IMR-90 (cell line): Measurements from ENCODE around the gene ERP44. TPM values are rescaled to one million over a fixed set of nuclear protein-coding genes. Genes with fewer than 3 reads are reported as not detected.

Source experiments
- ATAC-seq: fragments of 200-7000 bp; cut with Tn5 transposase; 2 replicates; pipeline ENCODE4 v1.9.1; 2020; ENCODE audit warnings: low read depth, mild to moderate bottlenecking, moderate library complexity
- BruUV-seq: library from RNA; stranded (reverse); fragments of 400-500 nt; replicated peaks from 2 replicates; lab custom pipeline; 2021; lab: Mats Ljungman, UMichigan
- CTCF ChIA-PET: fragments of 300-600 bp; formaldehyde crosslinking; extraction: SDS; loops from one replicate; lab custom pipeline; 2021; ENCODE audit warnings: antibody characterized with exemption; lab: Yijun Ruan, JAX
- POLR2A ChIA-PET: fragments of 300-600 bp; sonication (Branson Sonifier 250); formaldehyde crosslinking; loops from one replicate; lab custom pipeline; 2022; ENCODE audit warnings: antibody characterized with exemption; ENCODE audit not compliant: unreplicated experiment; lab: Charles Lee
- DNase-seq: peaks from one replicate; pipeline ENCODE4 v3.0.0; 2013
- H2AFZ ChIP-seq: replicated peaks from 2 replicates; pipeline ENCODE3; 2013; ENCODE audit warnings: low read length, mild to moderate bottlenecking; ENCODE audit not compliant: poor library complexity
- H2AK5ac ChIP-seq: 2 replicates; pipeline ENCODE4 v1.6.1; 2013; ENCODE audit warnings: low read depth, low read length, inconsistent platforms
- H2AK9ac ChIP-seq: replicated peaks from 2 replicates; pipeline ENCODE3; 2013; ENCODE audit warnings: mild to moderate bottlenecking, low read depth, low read length, moderate library complexity; ENCODE audit not compliant: poor library complexity
- H2BK120ac ChIP-seq: 2 replicates; pipeline ENCODE4 v1.6.1; 2013; ENCODE audit warnings: low read depth, low read length, inconsistent platforms
- H2BK15ac ChIP-seq: 3 replicates; pipeline ENCODE4 v1.6.1; 2013; ENCODE audit warnings: low read depth, low read length, inconsistent platforms
- H2BK20ac ChIP-seq: 2 replicates; pipeline ENCODE4 v1.6.1; 2013; ENCODE audit warnings: low read depth, mild to moderate bottlenecking, inconsistent platforms, low read length, moderate library complexity
- H2BK5ac ChIP-seq: 2 replicates; pipeline ENCODE4 v1.6.1; 2013; ENCODE audit warnings: mild to moderate bottlenecking, low read depth, low read length, inconsistent platforms; ENCODE audit not compliant: poor library complexity, severe bottlenecking
- H3K14ac ChIP-seq: replicated peaks from 2 replicates; pipeline ENCODE4 v1.6.1; 2013; ENCODE audit warnings: low read depth, low read length, inconsistent platforms
- H3K18ac ChIP-seq: 2 replicates; pipeline ENCODE4 v1.6.1; 2013; ENCODE audit warnings: low read depth, low read length, control low read depth
- H3K23ac ChIP-seq: 2 replicates; pipeline ENCODE4 v1.6.1; 2013; ENCODE audit warnings: low read depth, low read length, inconsistent platforms
- H3K27ac ChIP-seq: 2 replicates; pipeline ENCODE4 v1.5.1; 2013; ENCODE audit warnings: mild to moderate bottlenecking, control low read depth, low read length; ENCODE audit not compliant: insufficient read depth
- H3K27me3 ChIP-seq: 2 replicates; pipeline ENCODE4 v1.6.1; 2013; ENCODE audit warnings: low read length; ENCODE audit not compliant: control insufficient read depth, insufficient read depth
- H3K36me3 ChIP-seq: 2 replicates; pipeline ENCODE4 v1.6.1; 2013; ENCODE audit warnings: low read length, mixed read lengths; ENCODE audit not compliant: control insufficient read depth, insufficient read depth
- H3K4ac ChIP-seq: 2 replicates; pipeline ENCODE4 v1.6.1; 2013; ENCODE audit warnings: low read depth, low read length, inconsistent platforms
- H3K4me1 ChIP-seq: 2 replicates; pipeline ENCODE4 v1.6.1; 2013; ENCODE audit warnings: low read length, mixed read lengths; ENCODE audit not compliant: control insufficient read depth, insufficient read depth
- H3K4me2 ChIP-seq: 2 replicates; pipeline ENCODE4 v1.6.1; 2013; ENCODE audit warnings: low read depth, mild to moderate bottlenecking, control low read depth, low read length, moderate library complexity
- H3K4me3 ChIP-seq: 2 replicates; pipeline ENCODE4 v1.5.1; 2013; ENCODE audit warnings: low read depth, mild to moderate bottlenecking, control low read depth, low read length, moderate library complexity; ENCODE audit not compliant: insufficient read depth
- H3K56ac ChIP-seq: 2 replicates; pipeline ENCODE4 v1.6.1; 2013; ENCODE audit warnings: low read length, inconsistent platforms; ENCODE audit not compliant: insufficient read depth; ENCODE audit errors: extremely low read depth
- H3K79me1 ChIP-seq, 2 experiments: 2 replicates each; pipeline ENCODE4 v1.6.1; 2013; ENCODE audit warnings: low read length in 2 of 2, inconsistent platforms in 1 of 2, low read depth in 1 of 2
- H3K9ac ChIP-seq: 2 replicates; pipeline ENCODE4 v1.6.1; 2013; ENCODE audit warnings: low read depth, low read length, control low read depth
- H3K9me1 ChIP-seq: 2 replicates; pipeline ENCODE4 v1.6.1; 2013; ENCODE audit warnings: low read length, inconsistent platforms; ENCODE audit not compliant: insufficient read depth
- H3K9me3 ChIP-seq: 2 replicates; pipeline ENCODE4 v1.6.1; 2013; ENCODE audit warnings: low read length; ENCODE audit not compliant: control insufficient read depth, insufficient read depth
- H4K20me1 ChIP-seq: 2 replicates; pipeline ENCODE4 v1.6.1; 2013; ENCODE audit warnings: low read length, inconsistent platforms; ENCODE audit not compliant: insufficient read depth
- H4K5ac ChIP-seq: 2 replicates; pipeline ENCODE4 v1.6.1; 2013; ENCODE audit warnings: mild to moderate bottlenecking, low read depth, low read length, control low read depth
- H4K8ac ChIP-seq, 2 experiments: 2 replicates each; pipeline ENCODE4 v1.6.1; 2013; ENCODE audit warnings: low read depth in 2 of 2, low read length in 2 of 2, control low read depth in 1 of 2, inconsistent platforms in 1 of 2
- H4K91ac ChIP-seq: 2 replicates; pipeline ENCODE4 v1.6.1; 2013; ENCODE audit warnings: low read depth, low read length, inconsistent platforms; ENCODE audit not compliant: insufficient read depth
- CEBPB ChIP-seq: IDR thresholded peaks from 2 replicates; pipeline ENCODE4 v1.6.1; 2012; ENCODE audit warnings: low read depth, low read length, improper control_type of control experiment
- CHD1 ChIP-seq: IDR thresholded peaks from 2 replicates; pipeline ENCODE4 v1.6.1; 2012; ENCODE audit warnings: low read depth, low read length, improper control_type of control experiment
- ELK1 ChIP-seq: fragments of 150-350 bp; IDR thresholded peaks from 2 replicates; pipeline ENCODE4 v1.6.1; 2016; ENCODE audit warnings: low read depth, mild to moderate bottlenecking, low read length, moderate library complexity, borderline replicate concordance
- FOS ChIP-seq: fragments of 150-350 bp; IDR thresholded peaks from 2 replicates; pipeline ENCODE4 v1.6.1; 2016; ENCODE audit warnings: low read depth, low read length
- MAZ ChIP-seq: IDR thresholded peaks from 2 replicates; pipeline ENCODE4 v1.6.1; 2012; ENCODE audit warnings: low read depth, mild to moderate bottlenecking, low read length, improper control_type of control experiment, moderate library complexity, borderline replicate concordance
- MXI1 ChIP-seq: IDR thresholded peaks from 2 replicates; pipeline ENCODE4 v1.6.1; 2012; ENCODE audit warnings: low read depth, mild to moderate bottlenecking, low read length, moderate library complexity, borderline replicate concordance
- NFE2L2 ChIP-seq: fragments of 150-350 bp; IDR thresholded peaks from 2 replicates; pipeline ENCODE4 v1.6.1; 2016; ENCODE audit warnings: low read depth, mild to moderate bottlenecking, low read length
- POLR2A ChIP-seq: IDR thresholded peaks from 2 replicates; pipeline ENCODE4 v1.6.1; 2012; ENCODE audit warnings: mild to moderate bottlenecking, low read depth, low read length
- RAD21 ChIP-seq: IDR thresholded peaks from 2 replicates; pipeline ENCODE4 v1.6.1; 2012; ENCODE audit warnings: low read length, improper control_type of control experiment
- RFX5 ChIP-seq: IDR thresholded peaks from 2 replicates; pipeline ENCODE4 v1.8.0; 2012; ENCODE audit warnings: low read depth, mild to moderate bottlenecking, low read length, moderate library complexity
- SMC3 ChIP-seq: fragments of 150-350 bp; IDR thresholded peaks from 2 replicates; pipeline ENCODE4 v1.6.1; 2016; ENCODE audit warnings: low read depth, mild to moderate bottlenecking, antibody characterized with exemption, low read length, moderate library complexity
- WGBS, 2 experiments: methylation state at CpG; one replicate each; pipeline versions ENCODE4 v1.1.5 to v1.1.7; 2013; ENCODE audit warnings: missing lambda C conversion rate in 2 of 2; ENCODE audit not compliant: insufficient read length in 1 of 2; ENCODE audit errors: extremely low coverage in 2 of 2; 5-methylcytosine and 5-hydroxymethylcytosine counted together
- dilution Hi-C: fragments of 300-500 bp; cut with HindIII; formaldehyde crosslinking; loops from one replicate; pipeline ENCODE4 v1.14.3; 2018; ENCODE audit warnings: low sequenced_read_pairs; ENCODE audit not compliant: unreplicated experiment
- in situ Hi-C: fragments of 300-500 bp; cut with MboI; formaldehyde crosslinking; loops from 3 replicates; pipeline ENCODE4 v1.14.3; 2019; ENCODE audit warnings: low sequenced_read_pairs, inconsistent platforms, mixed read lengths
- intact Hi-C: fragments of 100-400 bp; cut with micrococcal nuclease; formaldehyde crosslinking; loops from 2 replicates; pipeline ENCODE4 v1.10.0; 2022
- polyA plus RNA-seq, 3 experiments: library from polyadenylated mRNA; depleted of rRNA; stranded (reverse); fragments of >200 nt; gene quantifications; 2 replicates each; pipeline ENCODE4 v1.2.3, GENCODE V29; 2012; ENCODE audit warnings: low replicate concordance in 1 of 3
- total RNA-seq: library from RNA; depleted of rRNA; stranded (reverse); fragments of >200 nt; gene quantifications from 2 replicates; pipeline ENCODE4 v1.2.3, GENCODE V29; 2012
- TF ChIP-seq, protein P1 (sequence below): conservative IDR thresholded peaks from 2 replicates; pipeline ENCODE4 v1.5.1; 2012; ENCODE audit warnings: mild to moderate bottlenecking, low read depth, low read length, improper control_type of control experiment
- TF ChIP-seq, protein P2 (sequence below): fragments of 150-350 bp; IDR thresholded peaks from 2 replicates; pipeline ENCODE4 v1.6.1; 2017; ENCODE audit warnings: mild to moderate bottlenecking, antibody characterized with exemption, low read length, low read depth

The ERP44 gene
- total and polyA plus RNA-seq, 2 of the 4 experiments (the other 2 are of a cell fraction): 9.1 to 13.5 TPM

DNA sequence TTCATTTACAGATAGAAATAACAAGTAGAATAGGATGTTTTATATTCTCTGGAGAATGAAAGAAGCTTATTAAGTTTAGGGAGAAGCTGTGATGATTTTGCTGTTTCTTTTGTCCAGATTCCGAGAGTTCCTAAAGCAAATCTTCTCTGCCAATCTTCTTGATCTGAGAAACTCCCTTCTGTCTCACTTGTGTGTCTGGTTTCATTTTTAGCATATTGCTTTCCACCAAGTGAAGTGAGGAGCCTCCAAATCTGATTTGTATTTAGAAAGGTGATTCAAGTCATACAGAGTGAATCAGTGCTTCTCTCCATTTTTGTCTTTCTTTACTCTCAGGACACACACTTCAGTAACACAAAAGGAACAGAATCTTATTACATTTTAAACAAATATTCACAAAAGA, 144.0 kb downstream of the ERP44 start:
- no peak overlapping the region for H3K14ac ChIP-seq
- CTCF ChIA-PET: no interaction called here

More for the DNA sequence above, 144.0 kb downstream of the ERP44 start:
- DNase-seq (no peak), ATAC-seq (no peak)
- Histone ChIP-seq H3K56ac (no peak overlapping the region), H3K18ac (no peak overlapping the region), H2BK120ac (no peak overlapping the region), H3K4ac (no peak overlapping the region), H2BK5ac (no peak overlapping the region), H3K4me3 (no peak overlapping the region), H2AK9ac (no peak overlapping the region), H3K9me3 (no peaks in the 10 kb centered on the region), H2BK15ac (no peak overlapping the region), H4K5ac (no peak overlapping the region), H4K20me1 (no peaks in the 10 kb centered on the region), H3K9me1 (no peaks in the 10 kb centered on the region), H3K4me2 (no peak overlapping the region), H3K23ac (no peak overlapping the region), H3K27me3 (no peaks in the 10 kb centered on the region), H3K9ac (no peak overlapping the region), H3K27ac (no peak overlapping the region), H4K91ac (no peak overlapping the region), H3K79me1 (no peaks in the 10 kb centered on the region; a peak in 1 of 4 replicates), H2AFZ (no peak overlapping the region), H2AK5ac (no peak overlapping the region), H2BK20ac (no peak overlapping the region), H3K4me1 (no peaks in the 10 kb centered on the region), H3K36me3 (0 out of 2 replicates have a peak, but pooled peaks cover 1% of the 10 kb centered on the region), H4K8ac (no peak overlapping the region)
- TF ChIP-seq MAZ (no peak), FOS (no peak), RAD21 (no peak), SMC3 (no peak), CHD1 (no peak), CEBPB (no peak), POLR2A (no peak), RFX5 (no peak), NFE2L2 (no peak), ELK1 (no peak), MXI1 (no peak)
- TF ChIP-seq, protein P1, sequence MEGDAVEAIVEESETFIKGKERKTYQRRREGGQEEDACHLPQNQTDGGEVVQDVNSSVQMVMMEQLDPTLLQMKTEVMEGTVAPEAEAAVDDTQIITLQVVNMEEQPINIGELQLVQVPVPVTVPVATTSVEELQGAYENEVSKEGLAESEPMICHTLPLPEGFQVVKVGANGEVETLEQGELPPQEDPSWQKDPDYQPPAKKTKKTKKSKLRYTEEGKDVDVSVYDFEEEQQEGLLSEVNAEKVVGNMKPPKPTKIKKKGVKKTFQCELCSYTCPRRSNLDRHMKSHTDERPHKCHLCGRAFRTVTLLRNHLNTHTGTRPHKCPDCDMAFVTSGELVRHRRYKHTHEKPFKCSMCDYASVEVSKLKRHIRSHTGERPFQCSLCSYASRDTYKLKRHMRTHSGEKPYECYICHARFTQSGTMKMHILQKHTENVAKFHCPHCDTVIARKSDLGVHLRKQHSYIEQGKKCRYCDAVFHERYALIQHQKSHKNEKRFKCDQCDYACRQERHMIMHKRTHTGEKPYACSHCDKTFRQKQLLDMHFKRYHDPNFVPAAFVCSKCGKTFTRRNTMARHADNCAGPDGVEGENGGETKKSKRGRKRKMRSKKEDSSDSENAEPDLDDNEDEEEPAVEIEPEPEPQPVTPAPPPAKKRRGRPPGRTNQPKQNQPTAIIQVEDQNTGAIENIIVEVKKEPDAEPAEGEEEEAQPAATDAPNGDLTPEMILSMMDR: no peak
- TF ChIP-seq, protein P2, sequence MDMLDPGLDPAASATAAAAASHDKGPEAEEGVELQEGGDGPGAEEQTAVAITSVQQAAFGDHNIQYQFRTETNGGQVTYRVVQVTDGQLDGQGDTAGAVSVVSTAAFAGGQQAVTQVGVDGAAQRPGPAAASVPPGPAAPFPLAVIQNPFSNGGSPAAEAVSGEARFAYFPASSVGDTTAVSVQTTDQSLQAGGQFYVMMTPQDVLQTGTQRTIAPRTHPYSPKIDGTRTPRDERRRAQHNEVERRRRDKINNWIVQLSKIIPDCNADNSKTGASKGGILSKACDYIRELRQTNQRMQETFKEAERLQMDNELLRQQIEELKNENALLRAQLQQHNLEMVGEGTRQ: no peak
- in situ Hi-C loops (no loop called here), intact Hi-C loops (no loop called here), dilution Hi-C loops (no loop called here)
- BruUV-seq: no TSS peak
- WGBS, 2 experiments: no CpG with 5 or more reads among the region's 1 CpG
- POLR2A ChIA-PET: no interaction called here
